T follicular helper cell (primary cell): ENCODE results near the gene SH3GLB2.
A peak's percentile ranks its signal among the peaks of the same experiment; 100 is the strongest.
"Not testable (repeated sequence)": the region's sequence is repeated elsewhere in the genome, so short reads cannot be mapped to it uniquely, and the experiment has no call there.

Experiments used
- DNase-seq: peaks from one replicate; pipeline ENCODE4 v3.0.0-alpha.2; 2020; ENCODE audit warnings: low read depth

Gene SH3GLB2

GRCh38 chr9:129053020-129053419, 24.9 kb upstream of the SH3GLB2 start:
- DNase-seq: no peak

DNA sequence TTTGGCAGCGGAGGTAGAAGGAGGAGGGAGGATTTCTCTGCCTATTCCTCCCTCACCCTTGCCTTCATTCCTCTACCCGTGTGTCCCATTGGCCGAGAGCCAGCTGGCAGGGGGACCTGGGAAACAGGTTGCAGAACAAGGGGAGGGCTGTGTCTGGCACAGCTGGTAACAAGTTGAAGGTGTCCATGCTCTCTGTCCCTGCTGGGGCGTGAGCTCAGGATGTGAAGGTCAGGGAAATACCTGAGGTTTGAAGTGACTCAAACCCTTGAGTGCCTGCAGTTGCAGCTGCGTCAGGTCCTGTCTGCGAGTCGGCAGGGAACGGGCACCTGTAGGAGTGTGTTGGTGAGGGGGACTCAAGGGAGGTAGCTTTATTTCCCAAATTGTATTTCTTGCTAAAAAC, 24.5 kb upstream of the SH3GLB2 start:
- no peak for DNase-seq

DNA sequence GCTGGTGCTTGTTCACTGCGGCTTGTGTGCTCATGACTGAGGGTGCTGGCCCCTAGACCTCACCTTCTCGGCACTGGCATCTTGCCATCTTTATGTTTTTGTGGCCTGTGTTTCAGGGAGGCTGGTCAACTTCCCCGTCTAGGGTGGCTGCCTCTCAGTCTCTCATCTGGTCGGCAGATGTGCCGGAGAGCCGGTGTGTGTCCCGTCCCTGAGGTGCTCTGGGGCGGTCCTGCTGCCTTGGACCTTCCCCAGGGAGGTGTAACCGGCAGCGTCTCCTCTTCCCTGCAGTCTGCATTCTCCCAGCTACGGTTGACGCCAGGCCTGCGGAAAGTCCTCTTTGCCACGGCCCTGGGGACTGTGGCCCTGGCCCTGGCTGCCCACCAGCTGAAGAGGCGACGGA, 13.9 kb upstream of the SH3GLB2 start:
- DNase-seq: no peak

DNA sequence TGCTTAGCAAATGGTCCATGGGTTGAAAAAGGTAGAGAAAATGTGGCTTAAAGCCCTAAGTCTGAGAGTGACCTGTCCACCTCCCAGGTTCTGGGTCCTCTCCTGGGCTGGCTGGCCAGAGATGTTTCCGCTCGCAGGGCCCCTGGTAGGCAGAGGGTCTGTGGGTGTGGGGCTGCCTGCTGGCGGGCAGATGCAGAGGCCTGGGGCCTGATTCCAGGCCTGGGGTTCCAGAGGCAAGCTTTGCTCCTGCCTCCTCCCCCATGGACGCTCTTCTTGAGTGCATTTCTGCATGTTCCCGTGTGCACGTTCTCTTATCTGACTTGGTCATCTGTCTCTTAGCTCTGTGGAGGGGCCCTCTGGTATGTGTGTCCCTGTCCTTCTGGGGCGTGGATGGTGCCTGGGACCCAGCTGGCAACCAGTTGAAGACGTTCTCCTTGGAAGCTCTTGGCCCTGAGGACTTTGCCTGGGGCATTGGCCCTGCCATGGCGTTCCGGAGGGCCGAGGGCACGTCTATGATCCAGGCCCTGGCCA, 12.0 kb upstream of the SH3GLB2 start:
- DNase-seq: no peak

DNA sequence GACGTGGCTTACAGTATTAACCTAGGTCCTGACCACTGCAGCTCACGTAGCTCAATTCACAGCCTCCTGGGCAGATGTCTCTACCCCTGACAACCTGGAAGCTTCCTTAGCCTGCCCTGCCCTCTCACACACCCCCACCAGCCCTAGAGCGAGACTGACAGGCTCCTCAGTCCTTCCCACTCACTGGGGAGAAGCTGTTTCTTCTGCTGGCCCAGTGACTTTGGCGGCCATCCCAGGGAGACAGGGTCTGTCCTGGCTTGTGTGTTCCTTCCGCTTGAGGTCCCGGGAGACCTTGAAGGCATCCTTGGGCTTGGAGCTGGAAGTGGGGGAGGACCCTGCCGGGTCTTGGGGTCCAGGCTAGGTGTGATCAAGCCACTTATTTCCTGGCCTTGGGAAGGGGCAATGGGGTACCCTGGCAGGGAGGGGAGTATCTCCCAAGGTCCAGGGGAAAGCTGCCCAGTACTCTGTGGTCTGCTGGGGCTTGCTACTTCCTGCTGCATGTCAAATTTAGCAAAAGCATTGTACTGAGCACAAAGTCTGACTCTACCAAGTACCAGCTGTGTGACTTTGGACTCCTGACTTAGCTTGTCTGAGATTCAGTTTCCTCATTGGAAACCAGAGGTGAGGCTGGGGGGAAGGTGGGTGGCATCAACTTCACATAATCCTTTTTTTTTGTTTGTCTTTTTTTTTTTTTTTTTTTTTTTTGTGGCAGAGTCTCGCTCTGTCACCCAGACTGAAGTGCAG, 10.2 kb upstream of the SH3GLB2 start:
- DNase-seq: no peak

GRCh38 chr9:129037767-129038098, 9.6 kb upstream of the SH3GLB2 start:
- no peak for DNase-seq

GRCh38 chr9:129036923-129037766, 9.0 kb upstream of the SH3GLB2 start:
- DNase-seq: no peak

GRCh38 chr9:129036241-129036922, 8.3 kb upstream of the SH3GLB2 start, which contains the start of gene MIGA2:
TSS of gene MIGA2 (plus strand) at chr9:129036626. CDS start at chr9:129040595, 3,969 bp downstream.
- DNase-seq: peak; percentile 83

DNA sequence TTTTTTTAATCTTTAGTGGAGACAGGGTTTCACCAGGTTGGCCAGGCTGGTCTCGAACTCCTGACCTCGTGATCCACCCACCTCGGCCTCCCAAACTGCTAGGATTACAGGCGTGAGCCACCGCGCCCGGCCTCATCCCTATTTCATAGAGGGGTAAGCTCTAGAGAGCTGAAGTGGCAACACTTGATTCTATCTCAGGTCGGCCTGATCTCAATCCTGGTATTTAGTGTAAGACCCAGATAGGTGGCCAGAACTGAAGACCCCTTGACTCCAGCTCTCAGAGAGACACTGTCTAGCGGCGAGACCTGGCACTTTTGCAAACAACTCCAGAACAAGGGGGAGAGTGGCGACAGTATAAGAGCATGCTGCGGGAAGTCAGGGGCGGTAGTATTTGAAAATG, 7.7 kb upstream of the SH3GLB2 start:
- DNase-seq: not testable (repeated sequence)

DNA sequence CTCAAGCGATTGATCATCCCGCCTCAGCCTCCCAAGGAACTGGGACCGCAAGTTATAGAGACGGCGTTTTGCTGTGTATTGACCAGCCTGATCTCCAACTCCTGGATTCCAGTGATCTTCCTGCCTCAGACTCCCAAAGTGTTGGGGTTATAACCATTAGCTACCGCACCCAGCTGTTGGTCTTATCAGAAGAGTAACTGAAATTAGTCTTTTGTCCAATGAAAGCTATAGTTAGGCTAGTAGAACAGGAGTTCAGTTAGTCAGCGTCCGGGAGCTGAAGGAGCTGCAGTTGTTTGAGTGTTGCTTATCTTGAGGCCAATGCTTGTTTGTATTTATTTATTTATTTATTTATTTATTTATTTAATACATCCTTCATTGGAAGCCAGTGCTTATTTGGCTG, 5.1 kb upstream of the SH3GLB2 start:
- DNase-seq: no peak

DNA sequence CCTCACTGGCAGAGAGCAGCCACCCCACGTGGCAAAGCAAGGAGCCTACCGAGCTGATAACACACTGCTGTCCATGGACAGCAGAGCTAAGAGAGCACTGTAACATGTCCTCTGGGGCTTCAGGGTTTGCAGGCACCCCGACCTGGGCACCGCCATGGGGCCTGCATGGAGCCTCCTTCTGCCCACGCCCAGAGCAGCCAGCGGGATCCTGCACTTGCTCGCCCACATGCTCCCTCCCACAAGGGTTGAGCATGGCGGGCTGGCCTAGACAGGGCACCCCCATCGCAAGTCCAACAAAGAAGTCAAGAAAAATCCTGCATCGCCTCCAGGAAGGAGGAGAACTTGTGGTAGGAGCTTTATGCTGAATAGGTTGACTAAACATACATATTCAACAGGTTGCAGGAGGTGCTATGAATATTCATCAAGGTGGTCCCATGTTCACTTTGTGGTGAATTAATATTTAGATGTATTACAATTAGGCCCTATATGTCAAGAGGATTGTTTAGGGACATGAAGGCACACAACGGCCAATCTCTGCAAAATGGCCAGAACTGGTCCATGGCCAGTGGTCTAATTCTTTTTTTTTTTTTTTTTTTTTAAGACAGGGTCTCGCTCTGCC, 4.5 kb upstream of the SH3GLB2 start:
- DNase-seq: no peak

- no peak for DNase-seq
Observed at GRCh38 chr9:129031514-129031913, 3.4 kb upstream of the SH3GLB2 start.

- DNase-seq: no peak
Observed at GRCh38 chr9:129030191-129030590, 2.1 kb upstream of the SH3GLB2 start.

- peak; percentile 66 for DNase-seq
Observed at GRCh38 chr9:129027685-129028191, 393 bp downstream of the SH3GLB2 start.

- no peak for DNase-seq
Observed at GRCh38 chr9:129027224-129027684, 877 bp downstream of the SH3GLB2 start.

- no peak for DNase-seq
Observed at GRCh38 chr9:129026442-129027223, 1.5 kb downstream of the SH3GLB2 start.

DNA sequence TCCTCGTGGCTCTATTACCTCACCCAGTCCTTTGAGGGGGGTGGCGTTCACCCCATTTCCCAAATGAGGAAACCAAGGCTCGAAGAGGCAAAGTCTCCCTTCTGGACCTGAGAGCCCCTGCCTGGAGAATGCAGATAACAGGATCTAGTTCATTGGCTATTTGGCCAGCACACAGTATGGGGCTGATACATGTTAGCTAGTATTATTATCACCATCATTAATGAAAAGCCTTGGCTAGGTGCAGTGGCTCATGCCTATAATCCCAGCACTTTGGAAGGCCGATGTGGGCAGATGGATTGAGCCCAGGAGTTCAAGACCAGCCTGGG, 4.3 kb downstream of the SH3GLB2 start:
- no peak for DNase-seq

GRCh38 chr9:129023036-129023907, 4.9 kb downstream of the SH3GLB2 start:
- DNase-seq: no peak

DNA sequence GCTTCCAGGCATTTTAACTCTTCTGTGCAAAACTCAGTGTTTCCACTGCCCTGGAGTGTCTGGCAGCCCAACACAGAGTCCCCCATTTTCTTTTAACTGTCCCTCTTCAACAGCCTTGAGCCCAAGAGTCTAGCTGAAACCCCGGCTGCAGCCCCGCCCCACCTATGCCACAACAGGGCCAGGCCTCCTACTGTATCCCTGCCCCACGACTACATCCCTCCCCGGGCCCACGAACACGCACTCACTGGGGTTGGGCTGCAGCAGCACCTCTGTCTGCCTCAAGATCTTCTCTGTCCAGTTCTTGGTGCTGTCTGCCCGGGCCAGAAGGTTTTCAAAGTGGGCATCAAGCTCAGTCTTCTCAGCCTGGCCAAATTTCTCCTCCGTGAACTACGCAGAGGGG, 6.1 kb downstream of the SH3GLB2 start:
- no peak for DNase-seq

DNA sequence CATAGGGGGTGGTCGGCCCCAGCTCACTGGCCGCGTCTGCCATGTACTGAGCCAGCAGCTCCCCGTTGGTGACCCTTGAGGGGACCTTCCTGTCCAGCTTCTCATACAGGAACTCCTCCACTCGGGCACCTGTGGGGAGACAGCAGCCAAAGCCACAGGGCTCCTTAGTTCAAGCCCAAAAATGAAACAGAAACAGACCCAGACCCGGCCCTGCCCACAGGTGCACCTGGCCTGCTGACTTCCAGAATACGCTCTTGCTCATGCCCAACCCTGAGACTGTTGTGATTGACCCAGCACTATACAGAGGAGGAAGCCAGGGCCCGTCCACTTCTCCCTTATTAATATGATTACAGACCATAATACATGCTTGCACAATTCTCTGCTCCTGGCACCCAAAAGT, 7.0 kb downstream of the SH3GLB2 start:
- DNase-seq: no peak
